DMS153 (cell line): ENCODE data around the gene TXLNB.
A peak's percentile ranks its signal among the peaks of the same experiment; 100 is the strongest.
"Not testable (repeated sequence)": the region's sequence is repeated elsewhere in the genome, so short reads cannot be mapped to it uniquely, and the experiment has no call there.

ENCODE experiments used
- DNase-seq: peaks from one replicate; lab custom pipeline; 2025; lab: John Stamatoyannopoulos, UW

TXLNB gene

GRCh38 chr6:139235661-139236060 is 56.1 kb downstream of the TXLNB start:
- DNase-seq: no peak

DNA sequence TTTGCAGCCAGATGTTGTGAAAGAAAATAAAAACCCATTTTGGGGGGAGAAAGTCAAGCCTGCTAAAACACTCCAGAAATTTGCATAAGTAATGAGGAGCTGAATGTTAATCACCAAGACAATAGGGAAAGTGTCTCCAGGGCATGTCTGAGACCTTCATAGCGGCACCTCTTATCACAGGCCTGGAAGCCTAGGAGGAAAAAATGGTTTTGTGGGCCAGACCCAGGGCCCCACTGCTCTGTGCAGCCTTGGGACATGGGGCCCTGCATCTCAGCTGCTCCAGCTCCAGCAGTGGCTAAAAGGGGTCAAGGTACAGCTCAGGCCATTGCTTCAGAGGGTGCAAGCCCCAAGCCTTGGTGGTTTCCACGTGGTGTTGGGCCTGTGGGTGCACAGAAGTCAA is 57.6 kb downstream of the TXLNB start:
- DNase-seq: not testable (repeated sequence)

DNA sequence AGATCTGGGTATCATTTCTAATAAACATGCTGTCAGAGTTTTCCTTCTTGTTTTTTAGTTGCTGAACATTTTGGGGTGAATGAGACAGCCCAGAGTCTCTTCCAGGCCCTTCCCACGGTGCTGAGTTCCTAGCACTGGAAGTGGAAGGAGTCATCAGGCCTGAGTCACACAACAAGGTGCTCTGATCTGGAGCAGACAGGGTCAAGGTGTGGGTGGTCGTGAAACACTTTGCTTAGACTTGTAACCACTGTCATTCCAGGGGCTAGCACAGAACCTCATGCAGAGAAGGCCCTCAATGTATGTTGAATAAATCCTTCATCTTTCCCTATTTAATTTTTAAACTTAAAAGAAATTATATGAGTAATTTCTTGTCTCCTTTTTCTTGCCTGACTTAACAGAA is 60.6 kb downstream of the TXLNB start:
- no peak for DNase-seq

- DNase-seq: peak; percentile 61
These were observed 61.4 kb downstream of the TXLNB start for GRCh38 chr6:139230391-139230840.

GRCh38 chr6:139228387-139228786 is 63.4 kb downstream of the TXLNB start:
- DNase-seq: not testable (repeated sequence)

DNA sequence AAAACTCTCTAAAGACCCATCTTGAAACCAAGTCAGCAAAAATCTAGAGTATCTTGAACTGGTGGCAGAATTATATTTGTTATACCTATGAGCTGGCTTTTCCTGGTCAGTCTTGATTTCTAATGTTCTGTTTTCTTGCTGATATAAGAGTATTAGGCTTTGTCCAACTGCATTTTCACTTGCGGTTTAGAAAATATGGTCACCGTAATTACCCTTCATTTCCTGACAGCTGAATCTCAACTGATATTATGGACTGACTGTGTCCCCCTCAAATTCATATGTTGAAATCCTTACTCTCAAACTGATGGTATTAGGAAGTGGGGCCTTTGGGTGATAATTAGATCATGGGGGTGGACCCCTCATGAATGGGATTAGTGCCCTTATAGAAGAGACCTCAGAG is 72.1 kb downstream of the TXLNB start:
- DNase-seq: no peak

- DNase-seq: peak; percentile 91
These were observed 72.5 kb downstream of the TXLNB start for GRCh38 chr6:139219271-139219729.

- DNase-seq: not testable (repeated sequence)
These were observed 79.3 kb downstream of the TXLNB start for GRCh38 chr6:139212460-139212859.

GRCh38 chr6:139210766-139211165 is 81.0 kb downstream of the TXLNB start:
- DNase-seq: not testable (repeated sequence)

DNA sequence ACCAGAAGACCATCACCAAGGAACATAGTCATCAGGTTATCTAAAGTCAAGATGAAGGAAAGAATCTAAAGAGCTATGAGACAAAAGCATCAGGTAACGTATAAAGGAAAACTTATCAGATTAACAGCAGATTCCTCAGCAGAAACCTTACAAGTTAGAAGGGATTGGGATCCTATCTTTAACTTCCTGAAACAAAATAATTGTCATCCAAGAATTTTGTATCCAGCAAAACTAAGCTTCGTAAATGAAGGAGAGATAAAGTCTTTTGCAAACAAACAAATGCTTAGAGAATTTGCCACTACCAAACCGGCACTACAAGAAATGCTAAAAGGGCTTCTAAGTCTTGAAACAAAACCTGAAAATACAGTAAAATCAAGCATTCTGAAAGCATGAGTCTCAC is 86.0 kb downstream of the TXLNB start:
- DNase-seq: no peak

DNA sequence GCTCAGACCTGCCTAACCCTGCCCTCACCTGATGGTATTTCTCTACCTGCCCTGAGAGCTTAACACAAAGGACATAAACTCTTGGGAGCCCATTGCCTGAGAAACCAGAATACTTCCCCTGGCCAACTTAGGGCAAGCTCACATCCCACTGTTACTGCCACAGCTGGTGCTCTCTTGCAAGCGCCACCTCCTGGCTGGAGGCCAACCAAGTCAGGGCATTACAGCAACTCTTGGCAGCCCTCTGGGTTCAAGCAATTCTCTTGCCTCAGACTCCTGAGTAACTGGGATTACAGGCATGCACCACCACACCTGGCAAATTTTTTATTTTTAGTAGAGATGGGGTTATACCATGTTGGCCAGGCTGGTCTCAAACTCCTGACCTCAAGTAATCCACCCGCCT is 86.8 kb downstream of the TXLNB start:
- DNase-seq: no peak

DNA sequence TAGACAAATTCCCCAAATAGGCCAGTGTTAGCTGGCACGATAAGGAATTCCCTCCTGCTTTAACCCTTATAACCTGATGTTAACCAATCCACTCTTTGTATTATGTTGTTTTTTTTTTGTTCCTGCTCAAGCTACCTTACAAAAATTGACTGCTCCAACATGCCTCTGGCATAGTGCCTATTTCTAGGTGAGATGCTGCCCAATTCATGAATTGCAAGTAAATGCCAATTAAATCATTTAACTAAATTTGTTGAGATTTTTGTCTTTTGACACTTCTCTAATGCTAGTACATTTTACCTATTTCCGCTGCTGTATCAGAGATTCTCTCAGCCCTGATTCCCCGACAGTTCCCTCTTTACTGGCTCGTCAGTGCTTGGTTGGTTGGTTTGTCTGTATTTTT is 90.4 kb downstream of the TXLNB start:
- DNase-seq: no peak

- no peak for DNase-seq
These were observed 93.1 kb downstream of the TXLNB start for GRCh38 chr6:139198529-139199288.

- DNase-seq: no peak
These were observed 97.1 kb downstream of the TXLNB start for GRCh38 chr6:139194740-139195139.
